RWPE2 (cell line): ENCODE data around the gene FAM136A.

Experiments used
- ATAC-seq: fragments of 200-7000 bp; cut with Tn5 transposase; 3 replicates; pipeline ENCODE4 v1.9.1; 2021; ENCODE audit warnings: low read depth
- DNase-seq: peaks from one replicate; pipeline ENCODE4 v3.0.0-alpha.2; 2020; ENCODE audit warnings: low spot score
- H3K27ac ChIP-seq: fragments of 450-650 bp; 2 replicates; pipeline ENCODE4 v1.5.1; 2017; ENCODE audit warnings: mild to moderate bottlenecking; ENCODE audit not compliant: poor library complexity, severe bottlenecking
- H3K27me3 ChIP-seq: fragments of 250-450 bp; sonication (Bioruptor Pico); 2 replicates; pipeline ENCODE4 v1.5.1; 2021; ENCODE audit warnings: mild to moderate bottlenecking, moderate library complexity; ENCODE audit not compliant: insufficient read depth, poor library complexity, severe bottlenecking
- H3K36me3 ChIP-seq: fragments of 250-450 bp; sonication (Bioruptor Pico); 2 replicates; pipeline ENCODE4 v1.5.1; 2020; ENCODE audit warnings: low read depth, mild to moderate bottlenecking, moderate library complexity
- H3K4me1 ChIP-seq: fragments of 250-450 bp; sonication (Bioruptor Pico); 2 replicates; pipeline ENCODE4 v1.5.1; 2021; ENCODE audit warnings: mild to moderate bottlenecking, moderate library complexity; ENCODE audit not compliant: insufficient read depth, poor library complexity, severe bottlenecking
- H3K4me3 ChIP-seq: fragments of 250-450 bp; sonication (Bioruptor Pico); 2 replicates; pipeline ENCODE4 v1.5.1; 2021; ENCODE audit warnings: mild to moderate bottlenecking, moderate library complexity; ENCODE audit not compliant: severe bottlenecking
- H3K9me3 ChIP-seq: fragments of 250-450 bp; sonication (Bioruptor Pico); 2 replicates; pipeline ENCODE4 v1.5.1; 2021; ENCODE audit warnings: mild to moderate bottlenecking, moderate library complexity; ENCODE audit not compliant: severe bottlenecking
- CTCF ChIP-seq: fragments of 450-650 bp; IDR thresholded peaks from one replicate; pipeline ENCODE4 v1.5.1; 2017; ENCODE audit warnings: mild to moderate bottlenecking, moderate library complexity; ENCODE audit not compliant: poor library complexity, severe bottlenecking

FAM136A gene

GRCh38 chr2:70314640-70315039 is 12.8 kb upstream of the FAM136A start:
- Histone ChIP-seq H3K9me3 (no peaks in the 10 kb centered on the region), H3K4me3 (no peak overlapping the region), H3K4me1 (no peaks in the 10 kb centered on the region), H3K27me3 (no peaks in the 10 kb centered on the region), H3K36me3 (no peaks in the 10 kb centered on the region), H3K27ac (no peak overlapping the region)
- TF ChIP-seq CTCF, result no peak
- ATAC-seq, result no peak
- no peak for DNase-seq

- no peaks in the 10 kb centered on the region for H3K27me3 ChIP-seq
- no peaks in the 10 kb centered on the region for H3K9me3 ChIP-seq
- no peak for ATAC-seq
- no peaks in the 10 kb centered on the region for H3K36me3 ChIP-seq
- H3K27ac ChIP-seq, result no peak overlapping the region
- H3K4me3 ChIP-seq, result no peak overlapping the region
- no peaks in the 10 kb centered on the region for H3K4me1 ChIP-seq
- no peak for TF ChIP-seq CTCF
- no peak for DNase-seq
Observed at GRCh38 chr2:70312560-70312959, 10.7 kb upstream of the FAM136A start.

- ATAC-seq (no peak), DNase-seq (no peak)
- Histone ChIP-seq H3K4me1 (no peaks in the 10 kb centered on the region), H3K9me3 (no peaks in the 10 kb centered on the region), H3K36me3 (no peaks in the 10 kb centered on the region), H3K27me3 (no peaks in the 10 kb centered on the region), H3K4me3 (no peak overlapping the region), H3K27ac (no peak overlapping the region)
- no peak for TF ChIP-seq CTCF
Observed at GRCh38 chr2:70310899-70311298, 9.0 kb upstream of the FAM136A start.

- Histone ChIP-seq H3K36me3 (peaks cover 3% of the 10 kb centered on the region), H3K4me1 (peaks cover 2% of the 10 kb centered on the region), H3K4me3 (no peak overlapping the region), H3K27ac (peak overlapping the region; percentile 14), H3K9me3 (no peaks in the 10 kb centered on the region), H3K27me3 (no peaks in the 10 kb centered on the region)
- no peak for ATAC-seq
- no peak for TF ChIP-seq CTCF
- no peak for DNase-seq
Observed at GRCh38 chr2:70305531-70305930, 3.7 kb upstream of the FAM136A start.

- H3K4me3 ChIP-seq, result no peak overlapping the region
- no peaks in the 10 kb centered on the region for H3K9me3 ChIP-seq
- H3K4me1 ChIP-seq, result peaks cover 2% of the 10 kb centered on the region
- no peak for TF ChIP-seq CTCF
- no peaks in the 10 kb centered on the region for H3K27me3 ChIP-seq
- ATAC-seq (no peak), DNase-seq (no peak)
- H3K27ac ChIP-seq, result no peak overlapping the region
- peaks cover 13% of the 10 kb centered on the region for H3K36me3 ChIP-seq
Observed at GRCh38 chr2:70304498-70304897, 2.6 kb upstream of the FAM136A start.
